Lower leg skin (tissue), 4 donors: ENCODE data around the gene CCNJL. TPM values are rescaled to one million over a fixed set of nuclear protein-coding genes. Genes with fewer than 3 reads are reported as not detected.

Experiments used
- DNase-seq, 2 donors: peaks; one replicate each; pipeline ENCODE4 v3.0.0-alpha.2; 2019; ENCODE audit warnings: low spot score in 2 of 2
- H3K4me3 ChIP-seq: fragments of 200-600 bp; sonication (generic); 2 replicates; pipeline ENCODE4 v1.5.1; 2017; ENCODE audit warnings: mild to moderate bottlenecking, low read depth; ENCODE audit not compliant: poor library complexity, severe bottlenecking
- POLR2A ChIP-seq, 2 donors: fragments of 450-650 bp; IDR thresholded peaks; one replicate each; pipeline ENCODE4 v1.6.1; 2016 to 2017; ENCODE audit warnings: antibody characterized with exemption in 2 of 2, mild to moderate bottlenecking in 1 of 2, moderate library complexity in 1 of 2
- WGBS, 2 donors: methylation state at CpG; one replicate each; pipeline ENCODE4 v1.1.5; 2018; 5-methylcytosine and 5-hydroxymethylcytosine counted together
- intact Hi-C: fragments of 100-400 bp; cut with DNase I; formaldehyde crosslinking; loops from one replicate; pipeline ENCODE4 v1.15.0; 2023; ENCODE audit warnings: low total_unique reads
- total RNA-seq, 4 donors: library from RNA; depleted of rRNA; stranded (reverse); fragments of >200 nt; gene quantifications; one replicate each; pipeline ENCODE4 v1.1.0, GENCODE V29; 2016
- TF ChIP-seq, protein P1 (sequence below), 3 donors: fragments of 450-650 bp; IDR thresholded peaks; one replicate each; pipeline ENCODE4 v1.5.1; 2016; ENCODE audit warnings: antibody characterized with exemption in 3 of 3, mild to moderate bottlenecking in 3 of 3, moderate library complexity in 2 of 3

The CCNJL gene
- total RNA-seq, 4 donors from 2014 or later, result 0.08 to 0.34 (median 0.22) TPM

GRCh38 chr5:160260006-160260775 lies 52.2 kb downstream of the CCNJL start:
- no peak for DNase-seq
- no peak overlapping the region for H3K4me3 ChIP-seq
- 89 to 92% methylated on average over 14 of the region's 14 CpGs for WGBS, 2 donors
- intact Hi-C loops, result no loop called here
- TF ChIP-seq, protein P1, sequence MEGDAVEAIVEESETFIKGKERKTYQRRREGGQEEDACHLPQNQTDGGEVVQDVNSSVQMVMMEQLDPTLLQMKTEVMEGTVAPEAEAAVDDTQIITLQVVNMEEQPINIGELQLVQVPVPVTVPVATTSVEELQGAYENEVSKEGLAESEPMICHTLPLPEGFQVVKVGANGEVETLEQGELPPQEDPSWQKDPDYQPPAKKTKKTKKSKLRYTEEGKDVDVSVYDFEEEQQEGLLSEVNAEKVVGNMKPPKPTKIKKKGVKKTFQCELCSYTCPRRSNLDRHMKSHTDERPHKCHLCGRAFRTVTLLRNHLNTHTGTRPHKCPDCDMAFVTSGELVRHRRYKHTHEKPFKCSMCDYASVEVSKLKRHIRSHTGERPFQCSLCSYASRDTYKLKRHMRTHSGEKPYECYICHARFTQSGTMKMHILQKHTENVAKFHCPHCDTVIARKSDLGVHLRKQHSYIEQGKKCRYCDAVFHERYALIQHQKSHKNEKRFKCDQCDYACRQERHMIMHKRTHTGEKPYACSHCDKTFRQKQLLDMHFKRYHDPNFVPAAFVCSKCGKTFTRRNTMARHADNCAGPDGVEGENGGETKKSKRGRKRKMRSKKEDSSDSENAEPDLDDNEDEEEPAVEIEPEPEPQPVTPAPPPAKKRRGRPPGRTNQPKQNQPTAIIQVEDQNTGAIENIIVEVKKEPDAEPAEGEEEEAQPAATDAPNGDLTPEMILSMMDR (IDR thresholded peaks at IDR 0.05), result no peak
- no peak for TF ChIP-seq POLR2A (IDR thresholded peaks at IDR 0.05)

- WGBS, 2 donors, result 90 to 94% methylated on average over 7 of the region's 7 CpGs
- TF ChIP-seq, protein P1 (IDR thresholded peaks at IDR 0.05), result no peak
- TF ChIP-seq POLR2A (IDR thresholded peaks at IDR 0.05), result no peak
- DNase-seq, result no peak
- H3K4me3 ChIP-seq, result no peak overlapping the region
- intact Hi-C loops, result no loop called here
These were observed 53.0 kb downstream of the CCNJL start for GRCh38 chr5:160259341-160259740.

DNA sequence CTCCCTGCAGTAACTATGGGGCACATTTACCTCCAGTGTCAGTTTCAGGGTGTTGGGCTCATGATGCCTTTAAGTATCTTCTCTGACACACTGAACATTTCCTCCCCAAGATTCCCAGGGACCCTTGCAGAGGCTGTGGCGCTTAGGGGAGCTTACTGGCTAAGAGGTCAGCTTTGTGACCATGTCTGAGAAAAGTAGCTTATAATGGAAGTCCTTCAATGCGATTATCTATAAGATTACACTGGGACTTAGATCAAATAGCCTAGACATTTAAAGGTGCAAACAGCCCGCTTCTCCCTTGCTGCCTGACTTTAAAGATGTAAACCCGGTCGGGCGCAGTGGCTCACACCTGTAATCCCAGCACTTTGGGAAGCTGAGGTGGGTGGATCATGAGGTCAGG lies 57.7 kb downstream of the CCNJL start:
- intact Hi-C loops, result no loop called here
- TF ChIP-seq POLR2A (IDR thresholded peaks at IDR 0.05), result no peak
- TF ChIP-seq, protein P1 (IDR thresholded peaks at IDR 0.05), result no peak
- no peak for DNase-seq
- H3K4me3 ChIP-seq, result no peak overlapping the region
- WGBS, 2 donors, result 94 to 96% methylated on average over 6 of the region's 6 CpGs

DNA sequence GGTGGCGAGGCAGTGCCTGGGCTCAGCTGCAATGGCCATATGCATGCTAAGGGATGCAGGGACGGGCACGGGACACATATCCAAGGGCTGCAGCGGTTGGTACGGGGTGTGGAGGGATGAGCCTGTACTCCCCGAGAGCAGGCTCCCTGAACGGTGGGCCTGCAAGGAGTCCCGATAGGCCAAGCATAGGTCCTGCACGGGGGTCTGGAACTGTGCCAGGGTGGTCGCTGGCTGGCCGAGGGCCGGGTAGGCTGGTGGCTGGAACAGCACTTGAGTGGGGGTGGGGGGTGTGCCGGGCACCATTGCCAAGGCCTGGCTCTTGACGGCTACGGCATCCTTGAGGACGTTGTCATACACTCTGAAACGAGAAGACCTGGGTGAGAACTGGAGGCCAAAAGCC lies 58.9 kb downstream of the CCNJL start:
- intact Hi-C loops, result no loop called here
- TF ChIP-seq, protein P1 (IDR thresholded peaks at IDR 0.05), result no peak
- TF ChIP-seq POLR2A (IDR thresholded peaks at IDR 0.05), result no peak
- H3K4me3 ChIP-seq, result no peak overlapping the region
- 89 to 92% methylated on average over 11 of the region's 17 CpGs for WGBS, 2 donors
- no peak for DNase-seq

- TF ChIP-seq POLR2A (IDR thresholded peaks at IDR 0.05), result no peak
- TF ChIP-seq, protein P1 (IDR thresholded peaks at IDR 0.05), result no peak
- H3K4me3 ChIP-seq, result no peak overlapping the region
- no peak for DNase-seq
- 91 to 92% methylated on average over 9 of the region's 9 CpGs for WGBS, 2 donors
- intact Hi-C loops, result no loop called here
These were observed 59.4 kb downstream of the CCNJL start for GRCh38 chr5:160252916-160253315.
